MM.1S (cell line): ENCODE data around the gene HIGD1C.
A peak's percentile ranks its signal among the peaks of the same experiment; 100 is the strongest.

Experiments
- DNase-seq: peaks from one replicate; pipeline ENCODE4 v3.0.0-alpha.2; 2015
- H2AFZ ChIP-seq: fragments of 300-600 bp; sonication (generic); 2 replicates; pipeline ENCODE4 v1.6.0; 2016; ENCODE audit warnings: antibody characterized with exemption, low read length
- H3F3A ChIP-seq: fragments of 300-600 bp; sonication (generic); 2 replicates; pipeline ENCODE4 v1.6.1; 2016; ENCODE audit warnings: mild to moderate bottlenecking, antibody characterized with exemption, low read length, moderate library complexity, mixed read lengths; ENCODE audit not compliant: insufficient read depth
- H3K27ac ChIP-seq: fragments of 300-600 bp; sonication (generic); 2 replicates; pipeline ENCODE4 v1.5.1; 2016; ENCODE audit warnings: mild to moderate bottlenecking, low read length
- H3K27me3 ChIP-seq: fragments of 300-600 bp; sonication (generic); replicated peaks from 2 replicates; pipeline ENCODE4 v1.6.0; 2016; ENCODE audit warnings: low read length; ENCODE audit not compliant: insufficient read depth
- H3K36me3 ChIP-seq: fragments of 300-600 bp; sonication (generic); replicated peaks from 2 replicates; pipeline ENCODE4 v1.6.1; 2016; ENCODE audit warnings: mild to moderate bottlenecking, low read length, mixed read lengths; ENCODE audit not compliant: insufficient read depth
- H3K4me1 ChIP-seq: fragments of 300-600 bp; sonication (generic); 2 replicates; pipeline ENCODE4 v1.6.1; 2016; ENCODE audit warnings: low read length, mixed read lengths
- H3K4me2 ChIP-seq: fragments of 300-600 bp; sonication (generic); 2 replicates; pipeline ENCODE4 v1.6.0; 2016; ENCODE audit warnings: low read depth, low read length
- H3K4me3 ChIP-seq: fragments of 300-600 bp; sonication (generic); 2 replicates; pipeline ENCODE4 v1.5.1; 2016; ENCODE audit warnings: low read length, mixed read lengths
- H3K79me2 ChIP-seq: fragments of 300-600 bp; sonication (generic); 2 replicates; pipeline ENCODE4 v1.6.1; 2016; ENCODE audit warnings: mixed run types, low read length, mixed read lengths
- H3K9ac ChIP-seq: fragments of 300-600 bp; sonication (generic); 2 replicates; pipeline ENCODE4 v1.6.1; 2016; ENCODE audit warnings: low read length, mixed read lengths
- H3K9me2 ChIP-seq: fragments of 300-600 bp; sonication (generic); replicated peaks from 2 replicates; pipeline ENCODE4 v1.6.1; 2016; ENCODE audit warnings: mild to moderate bottlenecking, low read length, mixed read lengths; ENCODE audit not compliant: insufficient read depth
- H3K9me3 ChIP-seq: fragments of 300-600 bp; sonication (generic); replicated peaks from 2 replicates; pipeline ENCODE4 v1.6.1; 2016; ENCODE audit warnings: mild to moderate bottlenecking, low read length, mixed read lengths; ENCODE audit not compliant: insufficient read depth
- H4K20me1 ChIP-seq: fragments of 300-600 bp; sonication (generic); 2 replicates; pipeline ENCODE4 v1.6.1; 2016; ENCODE audit warnings: mild to moderate bottlenecking, low read length, moderate library complexity, mixed read lengths; ENCODE audit not compliant: insufficient read depth
- CTCF ChIP-seq: fragments of 300-600 bp; sonication (generic); IDR thresholded peaks from 2 replicates; pipeline ENCODE4 v1.5.1; 2016; ENCODE audit warnings: antibody characterized with exemption, low read length, mixed read lengths
- EZH2 ChIP-seq: fragments of 300-600 bp; sonication (generic); optimal IDR thresholded peaks from 2 replicates; pipeline ENCODE3; 2017; ENCODE audit warnings: low read depth, mild to moderate bottlenecking, antibody characterized with exemption, low read length, mixed read lengths
- EZH2phosphoT487 ChIP-seq: fragments of 300-600 bp; sonication (generic); IDR thresholded peaks from 2 replicates; pipeline ENCODE4 v1.6.1; 2018; ENCODE audit warnings: antibody characterized with exemption, low read length

HIGD1C gene

DNA sequence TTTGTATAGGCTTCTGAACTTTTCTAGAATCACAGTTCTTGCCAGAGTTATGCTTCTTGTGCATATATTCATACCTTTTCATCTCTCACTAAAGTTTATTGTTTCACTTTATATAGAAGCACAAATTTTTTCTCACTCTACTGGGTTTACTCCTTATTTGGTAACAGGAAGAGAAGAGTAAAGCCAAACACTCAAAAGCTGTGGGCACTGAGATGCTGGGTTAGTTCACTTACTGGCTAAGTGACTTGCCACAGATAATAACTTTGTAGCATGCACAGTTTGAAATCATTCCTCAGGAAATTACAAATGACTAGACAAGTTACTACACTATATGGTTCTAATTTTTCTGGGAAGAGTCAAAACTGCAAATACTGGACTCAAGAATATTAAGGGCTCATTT is 7.8 kb downstream of the HIGD1C start:
- Histone ChIP-seq H3K27ac (no peak overlapping the region), H2AFZ (no peak overlapping the region), H4K20me1 (no peaks in the 10 kb centered on the region), H3K4me1 (peaks cover 7% of the 10 kb centered on the region), H3K79me2 (no peaks in the 10 kb centered on the region), H3K9me3 (no peaks in the 10 kb centered on the region), H3K27me3 (no peaks in the 10 kb centered on the region), H3K36me3 (no peaks in the 10 kb centered on the region), H3K4me2 (no peak overlapping the region), H3K4me3 (no peak overlapping the region), H3F3A (no peaks in the 10 kb centered on the region), H3K9me2 (no peaks in the 10 kb centered on the region), H3K9ac (no peak overlapping the region)
- DNase-seq: peak; percentile 49
- no peak for TF ChIP-seq EZH2
- no peak for TF ChIP-seq EZH2phosphoT487
- no peak for TF ChIP-seq CTCF

GRCh38 chr12:50961708-50962107 is 9.4 kb downstream of the HIGD1C start:
- Histone ChIP-seq H3K4me1 (peaks cover 7% of the 10 kb centered on the region), H3K79me2 (no peaks in the 10 kb centered on the region), H2AFZ (no peak overlapping the region), H4K20me1 (no peaks in the 10 kb centered on the region), H3K4me3 (no peak overlapping the region), H3F3A (no peaks in the 10 kb centered on the region), H3K9me3 (no peaks in the 10 kb centered on the region), H3K27me3 (no peaks in the 10 kb centered on the region), H3K9ac (no peak overlapping the region), H3K36me3 (no peaks in the 10 kb centered on the region), H3K9me2 (no peaks in the 10 kb centered on the region), H3K4me2 (no peak overlapping the region), H3K27ac (no peak overlapping the region)
- DNase-seq: no peak
- TF ChIP-seq EZH2phosphoT487 (no peak), EZH2 (no peak), CTCF (no peak)

- H3K4me3 ChIP-seq: no peak overlapping the region
- H3F3A ChIP-seq: no peaks in the 10 kb centered on the region
- H3K4me2 ChIP-seq: no peak overlapping the region
- DNase-seq: no peak
- no peaks in the 10 kb centered on the region for H3K36me3 ChIP-seq
- H3K4me1 ChIP-seq: peaks cover 7% of the 10 kb centered on the region
- H3K9ac ChIP-seq: no peak overlapping the region
- no peaks in the 10 kb centered on the region for H3K9me3 ChIP-seq
- H3K79me2 ChIP-seq: no peaks in the 10 kb centered on the region
- no peaks in the 10 kb centered on the region for H4K20me1 ChIP-seq
- no peaks in the 10 kb centered on the region for H3K9me2 ChIP-seq
- no peaks in the 10 kb centered on the region for H3K27me3 ChIP-seq
- H3K27ac ChIP-seq: no peak overlapping the region
- H2AFZ ChIP-seq: no peak overlapping the region
- no peak for TF ChIP-seq CTCF
- no peak for TF ChIP-seq EZH2phosphoT487
- no peak for TF ChIP-seq EZH2
Measured at GRCh38 chr12:50964432-50964831, 12.1 kb downstream of the HIGD1C start.
